ENCODE results near the gene HGS. TPM values are rescaled to one million over a fixed set of nuclear protein-coding genes. Genes with fewer than 3 reads are reported as not detected.

The HGS gene
- total and polyA plus RNA-seq, 2 of the 13 experiments (the other 11 are each of a cell fraction or from before 2014, with no cell fraction given): 73.3 to 78.1 TPM

GRCh38 chr17:81710514-81711308 lies 26.9 kb downstream of the HGS start (continued):
- TF ChIP-seq ZNF407 (CRISPR knock-in tag; IDR thresholded peaks at IDR 0.05; ENCODE audit: not compliant biosample characterization) (no peak), SIN3A (IDR thresholded peaks at IDR 0.05; ENCODE audit: borderline replicate concordance, low read depth, low read length) (no peak), HDAC6 (IDR thresholded peaks at IDR 0.05; ENCODE audit: low read depth, low read length) (no peak), SKIL (CRISPR knock-in tag; IDR thresholded peaks at IDR 0.05; ENCODE audit: borderline replicate concordance) (no peak), ATM (IDR thresholded peaks at IDR 0.05; ENCODE audit: borderline replicate concordance) (no peak), ZNF674 (CRISPR knock-in tag; IDR thresholded peaks at IDR 0.05; ENCODE audit: low read depth) (no peak), BCL6 (CRISPR knock-in tag; IDR thresholded peaks at IDR 0.05) (no peak), ZNF713 (CRISPR knock-in tag; IDR thresholded peaks at IDR 0.05) (no peak; the same call in 1 of the 2 replicates), FOXP1 (IDR thresholded peaks at IDR 0.05) (no peak), FOXP1 (CRISPR knock-in tag; IDR thresholded peaks at IDR 0.05) (no peak), ZNF282 (IDR thresholded peaks at IDR 0.05; ENCODE audit: partially characterized antibody) (no peak), MEIS2 (CRISPR knock-in tag; IDR thresholded peaks at IDR 0.05) (no peak), PITX1 (CRISPR knock-in tag; IDR thresholded peaks at IDR 0.05) (no peak; the same call in 1 of the 2 replicates), KLF9 (CRISPR knock-in tag; IDR thresholded peaks at IDR 0.05; ENCODE audit: low read depth) (no peak), ZNF792 (CRISPR knock-in tag; IDR thresholded peaks at IDR 0.05) (0 out of 2 replicates have a peak, but pooled peaks have one; percentile 36), SAFB2 (CRISPR knock-in tag; IDR thresholded peaks at IDR 0.05; ENCODE audit: borderline replicate concordance, low read depth) (no peak), SOX13 (IDR thresholded peaks at IDR 0.05) (no peak), SOX13 (CRISPR knock-in tag; conservative IDR thresholded peaks at IDR 0.05 in 1 of 2, IDR thresholded peaks at IDR 0.05 in 1 of 2) (peak in 1 of 2 experiments; percentile 9; a peak in 1 of 4 replicates), TBL1XR1 (IDR thresholded peaks at IDR 0.05; ENCODE audit: borderline replicate concordance, low read length, partially characterized antibody) (no peak), BHLHE40 (IDR thresholded peaks at IDR 0.05; ENCODE audit: low read length) (no peak), RBAK (CRISPR knock-in tag; IDR thresholded peaks at IDR 0.05) (no peak), NFE2 (CRISPR knock-in tag; IDR thresholded peaks at IDR 0.05) (no peak)
